Measurements from ENCODE around the gene ANKRD66. TPM values are rescaled to one million over a fixed set of nuclear protein-coding genes. Genes with fewer than 3 reads are reported as not detected.

ANKRD66 gene
- total RNA-seq = not detected
- not detected for polyA plus RNA-seq
- long read RNA-seq, donor 1 = 0 reads
- long read RNA-seq, donor 2 = 0 reads
- long read RNA-seq, donor 3 = 0 reads

- peaks cover 0 to 5% (median 0%) of the 10 kb centered on the region in 7 donors for H3K27me3 ChIP-seq
- no peak within 1 kb of the TSS for H3K27ac ChIP-seq
- H3K4me3 ChIP-seq = no peak within 1 kb of the TSS
- no peak for ATAC-seq
- no peaks in the 10 kb centered on the region for H3K4me1 ChIP-seq
- intact Hi-C loops (cut with DNase I) = loop anchor here in 1 of 10 donors (10.0 kb wide), 1 partner anchor 62 kb away; the partner anchor contains the start of gene TDRD6
- no peaks in the 10 kb centered on the region for H3K9me3 ChIP-seq
- DNase-seq = no peak
- no peak for TF ChIP-seq CTCF (IDR thresholded peaks at IDR 0.05)
- H3K36me3 ChIP-seq = no peaks in the 10 kb centered on the region
- WGBS, 2 donors = 36 to 43% methylated on average over 1 of the region's 1 CpG
Observed at GRCh38 chr6:46746696-46747095, at the start of gene ANKRD66. Gene ANKRD66, plus strand, starts transcription at chr6:46746933. Its CDS starts 5,016 bp downstream, at chr6:46751949.

- 77 to 91% methylated on average over 1 of the region's 1 CpG for WGBS, 2 donors
- no peaks in the 10 kb centered on the region for H3K4me1 ChIP-seq
- intact Hi-C loops (cut with DNase I) = loop anchor here in 4 of 10 donors (5.0 to 10.0 kb wide), 2 partner anchors 82 to 85 kb away; no protein-coding TSS in a partner anchor
Observed at GRCh38 chr6:46699970-46700369, 46.8 kb upstream of the ANKRD66 start.

GRCh38 chr6:46704562-46704961 lies 42.2 kb upstream of the ANKRD66 start:
- intact Hi-C loops (cut with DNase I) = loop anchor here in 4 of 10 donors (5.0 to 10.0 kb wide), 2 partner anchors 78 to 80 kb away; no protein-coding TSS in a partner anchor
- DNase-seq (no peak), ATAC-seq (peak in 3 of 8 donors; percentile 47 to 58 (median 57))
- WGBS, 2 donors = 3 to 4% methylated on average over 3 of the region's 3 CpGs
- no peak overlapping the region for H3K27ac ChIP-seq
- no peaks in the 10 kb centered on the region for H3K27me3 ChIP-seq
- H3K9me3 ChIP-seq = no peaks in the 10 kb centered on the region
- peak in 6 of 9 donors; percentile 16 to 36 (median 32) for TF ChIP-seq CTCF (IDR thresholded peaks at IDR 0.05)
- H3K36me3 ChIP-seq = no peaks in the 10 kb centered on the region
- no peaks in the 10 kb centered on the region for H3K4me1 ChIP-seq
- no peak overlapping the region for H3K4me3 ChIP-seq

More at GRCh38 chr6:46699970-46700369, 46.8 kb upstream of the ANKRD66 start:
- no peaks in the 10 kb centered on the region for H3K9me3 ChIP-seq
- no peaks in the 10 kb centered on the region for H3K36me3 ChIP-seq
- ATAC-seq (no peak), DNase-seq (no peak)
- TF ChIP-seq CTCF (IDR thresholded peaks at IDR 0.05) = no peak
- H3K27ac ChIP-seq = no peak overlapping the region
- no peak overlapping the region for H3K4me3 ChIP-seq
- no peaks in the 10 kb centered on the region for H3K27me3 ChIP-seq

GRCh38 chr6:46706464-46706863 lies 40.3 kb upstream of the ANKRD66 start:
- DNase-seq (no peak), ATAC-seq (no peak)
- H3K9me3 ChIP-seq = no peaks in the 10 kb centered on the region
- no peak overlapping the region for H3K4me3 ChIP-seq
- H3K27ac ChIP-seq = no peak overlapping the region
- H3K27me3 ChIP-seq = peaks cover 0 to 4% (median 0%) of the 10 kb centered on the region in 7 donors
- 93 to 98% methylated on average over 2 of the region's 2 CpGs for WGBS, 2 donors
- no peaks in the 10 kb centered on the region for H3K36me3 ChIP-seq
- peaks cover 0 to 5% (median 0%) of the 10 kb centered on the region in 9 donors for H3K4me1 ChIP-seq
- intact Hi-C loops (cut with DNase I) = loop anchor here in 4 of 10 donors (5.0 to 10.0 kb wide), 2 partner anchors 76 to 78 kb away; no protein-coding TSS in a partner anchor
- no peak for TF ChIP-seq CTCF (IDR thresholded peaks at IDR 0.05)

Measured in heart right ventricle (tissue), 16 donors.